Stimulated activated CD8-positive, alpha-beta memory T cell treated with anti-CD3 and anti-CD28 coated beads, Interleukin-15, amount 100 ng/mL, for 1 hour (primary cell): ENCODE data around the gene BRD8.

Experiments used
- DNase-seq: peaks from one replicate; pipeline ENCODE4 v3.0.0-alpha.2; 2020; ENCODE audit warnings: low read depth

The BRD8 gene

DNA sequence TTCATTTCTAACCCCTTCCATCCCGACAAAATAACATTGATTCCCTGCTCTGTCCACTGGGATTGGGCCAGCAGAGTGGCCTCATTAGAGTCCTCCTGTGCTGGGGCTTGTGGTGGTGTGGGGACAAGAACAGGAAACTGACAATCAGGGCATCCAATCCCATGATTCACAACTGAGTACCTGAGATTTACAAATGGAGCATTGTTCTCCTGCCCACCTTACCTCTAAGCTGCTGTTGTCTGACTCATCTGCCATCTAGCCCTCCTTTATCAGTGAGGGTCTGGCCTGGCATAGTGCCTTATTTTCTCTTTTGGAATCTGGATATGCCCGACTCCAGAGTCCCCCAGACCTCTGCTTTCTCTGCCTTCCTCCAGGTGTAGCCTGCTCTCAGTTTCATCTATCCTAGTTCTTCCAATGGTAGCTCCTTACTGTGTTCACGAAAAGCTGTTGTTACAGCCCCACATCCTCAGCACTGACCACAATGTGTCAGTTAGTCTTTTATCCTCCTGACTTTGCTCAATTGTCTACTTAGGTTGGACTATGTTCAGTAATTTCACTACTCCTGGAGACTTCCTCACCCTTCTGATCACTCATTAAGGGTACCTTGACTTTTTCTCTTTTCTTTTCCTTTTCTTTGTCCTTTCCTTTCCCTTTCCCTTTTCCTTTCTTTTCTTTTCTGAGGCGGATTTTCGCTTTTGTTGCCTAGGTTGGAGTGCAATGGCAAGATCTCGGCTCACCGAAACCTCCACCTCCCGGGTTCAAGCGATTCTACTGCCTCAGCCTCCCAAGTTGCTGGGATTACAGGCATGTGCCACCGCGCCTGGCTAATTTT is 81.2 kb downstream of the BRD8 start:
- DNase-seq: no peak

GRCh38 chr5:138096363-138096762 is 82.1 kb downstream of the BRD8 start:
- no peak for DNase-seq

- no peak for DNase-seq
These were observed 83.1 kb downstream of the BRD8 start for GRCh38 chr5:138095100-138095907.

GRCh38 chr5:138093036-138093435 is 85.4 kb downstream of the BRD8 start:
- no peak for DNase-seq

GRCh38 chr5:138092301-138092700 is 86.1 kb downstream of the BRD8 start:
- DNase-seq: no peak

DNA sequence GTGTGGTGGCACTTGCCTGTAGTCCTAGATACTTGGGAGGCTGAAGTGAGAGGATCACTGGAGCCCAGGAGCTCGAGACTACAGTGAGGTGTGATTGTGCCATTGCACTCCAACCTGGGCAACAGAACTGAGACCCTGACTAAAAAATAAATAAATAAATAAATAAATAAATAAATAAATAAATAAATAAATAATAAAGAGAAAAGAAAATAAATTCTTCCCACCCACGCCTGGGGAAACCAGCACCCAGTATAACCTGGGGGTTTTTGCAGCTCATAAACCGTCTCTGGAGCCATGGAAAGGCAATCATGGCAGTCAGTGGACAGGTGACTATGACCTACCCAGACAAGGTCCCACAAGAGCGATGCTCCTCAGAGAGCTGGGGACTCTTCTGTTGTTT is 86.7 kb downstream of the BRD8 start:
- no peak for DNase-seq
